ENCODE measurements around the gene RNF166.
A peak's percentile ranks its signal among the peaks of the same experiment; 100 is the strongest.

Gene RNF166, protein sequence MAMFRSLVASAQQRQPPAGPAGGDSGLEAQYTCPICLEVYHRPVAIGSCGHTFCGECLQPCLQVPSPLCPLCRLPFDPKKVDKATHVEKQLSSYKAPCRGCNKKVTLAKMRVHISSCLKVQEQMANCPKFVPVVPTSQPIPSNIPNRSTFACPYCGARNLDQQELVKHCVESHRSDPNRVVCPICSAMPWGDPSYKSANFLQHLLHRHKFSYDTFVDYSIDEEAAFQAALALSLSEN
- total RNA-seq = 262 to 266 reads per million in 2 donors

DNA sequence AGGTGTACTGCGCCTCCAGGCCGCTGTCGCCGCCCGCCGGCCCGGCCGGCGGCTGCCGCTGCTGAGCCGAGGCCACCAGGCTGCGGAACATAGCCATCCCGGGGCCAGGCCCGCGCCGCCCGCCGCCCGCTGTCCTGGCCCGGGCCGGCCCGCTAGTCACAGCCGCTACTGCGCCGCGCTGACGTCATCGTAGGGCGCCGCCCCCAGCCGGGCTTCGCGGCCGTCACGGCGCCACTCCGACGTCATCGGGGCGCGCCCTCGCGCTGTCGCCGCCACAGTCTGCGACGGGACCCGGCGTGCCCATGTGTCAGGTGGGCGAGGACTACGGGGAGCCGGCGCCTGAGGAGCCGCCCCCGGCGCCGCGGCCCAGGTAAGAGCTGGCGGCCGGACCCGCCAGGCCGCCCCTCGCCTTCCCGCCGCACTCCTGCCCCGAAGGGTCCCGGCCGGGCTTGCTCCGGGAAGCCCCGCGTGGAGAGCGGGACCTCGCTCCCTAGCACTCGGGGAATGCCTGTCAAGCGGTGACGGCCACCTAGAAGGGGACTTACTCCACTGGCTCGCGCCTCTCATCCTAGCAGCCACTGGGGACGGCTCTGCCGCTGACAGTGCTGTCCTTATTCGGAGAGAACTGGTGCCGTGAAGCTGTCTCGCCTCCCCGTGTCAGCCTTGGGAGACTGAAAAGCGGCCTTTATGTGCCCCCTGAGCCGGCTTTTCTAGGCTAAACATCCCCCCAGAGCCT is at the start of gene RNF166, which contains the start of gene CTU2:
TSS of gene RNF166 (minus strand) at position 180 of the 736 bp plus-strand sequence. CDS start at position 97, 83 bp downstream.
TSS of gene CTU2 (plus strand) at position 275 of the 736 bp plus-strand sequence. CDS start at position 303, 28 bp downstream.
- peak; percentile 93 for DNase-seq

DNA sequence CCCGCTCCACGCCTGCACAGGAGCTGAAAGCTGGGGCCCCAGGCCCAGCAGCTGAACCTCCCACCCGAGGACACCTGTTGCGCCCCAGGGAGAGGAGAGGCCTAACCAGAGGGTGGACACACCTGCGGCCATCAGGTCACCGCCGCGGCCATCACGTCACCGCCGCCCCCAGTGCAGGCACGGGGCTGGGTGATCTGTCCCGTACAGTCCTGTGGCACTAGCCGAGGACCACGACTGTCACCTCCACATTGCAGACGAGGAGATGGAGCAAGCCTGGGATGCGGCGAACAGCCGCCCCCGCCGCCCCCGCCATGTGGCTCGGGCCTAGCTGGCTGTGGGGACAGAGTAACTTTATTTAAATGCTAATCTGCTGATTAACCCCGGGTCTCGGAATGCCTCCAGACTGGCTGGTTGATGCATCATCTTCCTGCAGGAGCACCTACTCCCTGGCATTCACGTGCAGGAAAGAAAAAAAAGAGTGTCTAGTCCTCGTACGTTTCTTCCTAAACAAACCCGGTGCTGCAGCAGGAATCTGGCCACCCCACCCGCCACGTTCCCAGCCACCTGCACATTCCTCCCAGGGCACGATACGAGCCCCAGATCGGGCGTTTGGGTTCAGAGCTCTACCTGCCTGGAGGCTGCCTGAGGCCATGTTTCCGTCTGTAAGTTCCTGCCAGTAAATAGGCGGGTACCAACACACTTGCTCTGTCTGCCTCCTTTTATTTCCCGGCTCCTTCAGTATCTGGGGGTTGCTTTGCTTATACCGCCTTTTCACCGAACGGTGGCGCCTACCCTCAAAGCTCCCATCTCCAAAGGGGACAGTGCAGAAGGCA is 48.9 kb upstream of the RNF166 start:
- DNase-seq = no peak

DNA sequence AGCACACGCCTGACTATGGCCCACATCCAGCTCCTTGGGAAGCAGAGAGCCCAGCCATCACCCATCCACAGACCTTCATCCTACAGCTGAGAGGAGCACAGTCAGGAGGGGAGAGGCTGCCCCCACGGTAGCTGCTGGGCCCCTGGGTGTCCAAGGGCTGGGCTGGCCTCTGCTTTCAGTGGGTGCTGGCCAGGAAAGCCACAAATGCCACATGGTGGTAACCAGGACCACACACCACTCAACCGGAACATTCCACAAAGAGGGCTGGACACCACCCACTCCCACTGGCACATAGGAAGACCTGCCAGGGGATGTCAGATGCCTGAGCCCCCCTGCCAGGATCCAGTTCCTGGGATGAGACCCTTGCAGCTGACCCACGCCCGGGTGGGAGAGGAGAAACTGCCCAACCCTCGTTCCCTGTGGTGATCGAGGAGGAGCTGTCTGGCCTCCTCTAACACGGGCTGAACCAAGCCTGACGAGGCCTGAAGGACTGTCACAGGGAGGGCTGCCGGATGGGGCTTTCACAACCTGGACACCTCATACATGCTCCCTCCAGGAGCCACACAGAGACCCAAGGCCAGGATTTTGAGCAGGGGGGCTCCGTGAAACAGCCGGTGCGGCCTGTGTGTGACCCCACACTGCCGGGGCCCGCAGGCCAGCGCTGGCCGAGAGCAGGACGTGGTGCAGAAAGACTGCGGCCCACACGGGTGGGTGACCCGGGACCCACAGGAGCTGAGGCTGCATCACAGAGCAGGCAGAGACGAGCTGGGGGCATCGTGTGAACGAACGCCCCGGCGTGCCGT is 48.1 kb upstream of the RNF166 start:
- DNase-seq = no peak

DNA sequence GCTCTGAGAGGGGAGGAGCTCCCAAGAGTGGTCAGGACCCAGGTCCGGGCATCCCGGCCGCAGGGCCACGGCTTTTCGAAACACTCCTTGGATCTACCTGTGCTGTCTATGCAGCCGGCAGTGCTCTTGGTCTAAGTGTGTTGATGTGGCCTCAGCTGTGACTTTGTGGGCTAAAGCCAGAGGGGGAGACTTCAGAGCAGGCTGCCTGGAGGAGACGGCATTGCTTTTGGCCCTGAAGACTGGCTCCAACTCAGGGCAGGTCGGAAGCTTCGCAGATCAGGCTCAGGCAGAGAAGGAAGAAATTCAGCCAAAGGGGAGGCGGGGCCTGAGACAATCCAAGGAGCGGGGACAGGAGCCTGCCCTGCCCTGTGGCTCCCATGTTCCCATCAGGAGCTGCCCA is 47.4 kb upstream of the RNF166 start:
- no peak for DNase-seq

DNA sequence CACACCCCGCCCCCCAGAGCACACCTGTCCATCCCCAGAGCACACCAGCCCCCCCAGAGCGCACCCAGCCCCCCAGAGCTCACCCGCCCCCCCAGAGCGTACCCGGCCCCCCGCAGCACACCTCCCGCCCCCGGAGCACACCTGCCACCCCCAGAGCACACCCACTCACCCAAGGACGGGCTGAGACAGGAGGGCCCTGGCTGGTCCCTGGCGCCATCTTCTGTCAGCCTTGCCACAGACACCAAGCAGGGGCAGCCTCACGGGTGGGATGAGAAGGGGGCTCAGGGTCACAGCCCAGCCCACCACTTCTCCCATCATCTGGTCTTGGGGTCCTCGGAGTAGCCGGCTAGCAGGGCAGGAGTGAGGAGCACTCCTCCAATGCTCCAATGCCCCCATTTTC is 47.0 kb upstream of the RNF166 start:
- DNase-seq = no peak

DNA sequence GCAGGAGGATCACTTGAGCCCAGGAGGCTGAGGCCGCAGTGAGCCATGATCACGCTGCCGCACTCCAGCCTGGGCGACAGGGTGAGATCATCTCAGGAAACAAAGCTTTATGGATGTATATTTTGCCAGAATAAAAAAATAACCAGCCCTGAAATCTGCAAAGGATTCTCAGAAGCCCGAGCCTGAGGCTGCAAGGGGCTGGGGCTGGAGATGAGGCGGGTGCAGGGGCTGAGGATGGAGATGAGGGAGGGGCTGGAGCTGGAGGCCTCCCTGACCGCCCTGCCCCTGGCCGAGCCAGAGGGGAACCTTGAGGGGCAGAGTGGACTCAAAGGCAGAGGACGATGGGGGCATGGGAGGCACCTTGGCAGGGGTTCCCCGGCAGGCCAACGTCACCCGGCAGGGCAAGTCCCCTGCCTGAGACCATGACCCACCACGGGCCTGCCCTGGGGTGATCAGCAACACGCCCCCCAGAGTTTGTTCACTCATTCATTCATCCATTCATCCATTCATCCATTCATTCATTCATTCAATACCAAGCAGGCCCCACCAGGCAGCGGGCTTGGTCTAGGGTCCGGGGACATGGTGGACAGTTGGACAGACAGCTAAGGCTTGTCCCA is 46.3 kb upstream of the RNF166 start:
- no peak for DNase-seq

DNA sequence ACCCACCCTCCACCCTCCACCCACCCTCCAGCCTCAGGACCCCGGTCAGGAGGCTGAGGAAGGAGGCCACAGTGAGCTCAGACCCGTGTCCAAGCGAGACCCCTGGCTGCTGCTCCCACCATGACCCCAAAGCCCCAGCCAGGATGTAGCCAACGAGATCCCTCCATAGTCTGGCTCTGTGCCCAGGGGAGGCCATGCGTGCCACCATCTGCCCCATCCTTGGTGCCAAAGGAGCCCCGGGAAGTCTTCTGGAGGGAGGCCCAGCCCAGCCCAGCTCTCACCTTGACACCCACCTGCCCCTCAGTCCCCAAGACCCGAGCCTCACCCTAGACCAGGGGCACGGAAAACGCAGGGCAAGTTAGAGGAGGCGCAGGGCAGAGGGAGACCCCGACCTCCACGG is 44.6 kb upstream of the RNF166 start:
- no peak for DNase-seq

DNA sequence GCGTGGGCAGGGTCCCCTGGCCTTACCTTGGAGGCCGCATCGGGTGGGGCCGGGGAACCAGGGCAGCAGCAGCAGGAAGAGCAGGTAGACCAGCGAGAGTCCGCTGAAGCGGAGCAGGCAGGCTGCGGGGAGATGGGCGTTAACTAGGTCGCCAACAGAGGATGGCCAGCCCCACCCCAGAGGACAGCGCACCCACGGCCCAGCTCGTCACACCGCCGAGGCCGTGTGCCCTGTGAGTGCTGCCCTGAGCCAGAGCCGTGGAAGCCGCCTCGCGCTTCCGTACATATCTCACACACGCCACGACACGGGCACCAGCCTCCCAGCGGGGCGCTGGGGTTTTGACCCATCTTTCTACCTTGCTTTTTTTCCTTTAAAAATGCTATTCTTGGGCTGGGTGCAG is 43.1 kb upstream of the RNF166 start:
- no peak for DNase-seq

DNA sequence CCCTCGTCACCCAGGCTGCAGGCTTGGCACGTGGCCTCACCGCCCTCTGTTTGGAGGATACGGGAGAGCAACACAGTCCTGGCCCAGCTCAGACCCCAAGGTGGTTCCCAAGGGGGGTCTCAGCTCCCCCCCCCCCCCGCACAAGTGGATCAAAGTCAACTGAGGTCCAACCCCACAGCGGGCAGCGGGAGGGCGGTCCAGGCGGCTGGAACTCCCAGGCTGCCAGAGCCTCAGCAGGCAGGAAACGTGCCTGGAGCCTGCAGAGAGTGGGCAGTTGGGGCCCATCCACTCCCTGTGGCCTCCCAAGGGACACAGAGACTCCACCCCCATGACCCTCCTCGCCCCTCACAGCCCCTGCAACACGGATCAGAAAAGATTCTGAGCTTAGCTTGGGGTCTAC is 42.2 kb upstream of the RNF166 start:
- DNase-seq = no peak

DNA sequence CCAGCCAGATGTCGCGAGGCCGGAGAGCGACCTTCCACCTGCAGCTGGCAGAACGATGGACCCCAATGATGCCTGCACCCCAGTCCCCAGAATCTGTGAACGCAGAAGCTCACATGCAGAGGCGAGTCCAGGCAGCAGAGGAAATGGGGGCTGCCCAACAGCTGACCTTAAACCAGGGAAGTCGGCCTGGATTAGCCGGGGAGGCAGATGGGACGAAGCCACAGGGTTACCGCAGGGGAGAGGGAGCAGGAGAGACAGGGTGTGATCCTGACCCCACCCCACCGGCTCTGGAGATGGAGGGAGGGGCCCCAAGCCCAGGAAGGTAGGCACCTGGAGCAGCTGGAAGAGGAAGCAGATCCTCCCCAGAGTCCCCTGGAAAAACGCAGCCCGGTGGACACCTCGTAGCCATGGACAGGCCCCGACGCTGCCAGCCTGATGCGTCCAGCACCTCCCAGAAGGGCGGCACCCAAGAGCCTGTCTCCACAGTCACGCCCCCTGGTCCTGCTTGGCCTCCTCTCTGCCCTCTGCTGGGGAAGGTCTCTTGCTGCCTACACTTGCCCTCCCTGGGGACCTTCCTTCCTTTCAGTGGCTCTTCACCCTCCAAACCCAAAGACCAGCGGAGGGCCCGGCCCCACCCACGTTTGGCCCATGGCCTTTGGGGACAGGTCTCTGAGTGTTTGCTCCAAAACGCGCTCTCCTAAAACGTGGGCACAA is 41.5 kb upstream of the RNF166 start:
- DNase-seq = no peak

DNA sequence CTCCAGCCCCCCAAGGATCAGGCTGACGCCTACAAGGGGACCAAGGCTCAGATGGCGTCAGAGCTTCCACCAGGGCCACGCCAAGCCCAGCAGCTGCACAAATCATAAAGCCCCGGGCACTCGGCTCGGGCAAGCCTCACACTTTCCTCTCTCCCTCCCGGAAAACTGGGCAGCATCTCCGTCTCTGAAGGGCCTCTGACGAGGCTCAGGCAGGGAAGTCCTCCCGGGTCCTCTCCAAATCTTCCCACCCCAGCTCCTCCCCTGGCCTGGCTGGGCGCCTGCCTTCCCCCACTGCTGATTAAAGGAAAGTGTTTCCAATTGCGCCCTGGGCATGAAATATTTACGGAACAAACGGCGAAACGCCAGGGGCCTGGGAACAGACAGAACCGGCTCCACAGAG is 40.3 kb upstream of the RNF166 start:
- DNase-seq = no peak

DNA sequence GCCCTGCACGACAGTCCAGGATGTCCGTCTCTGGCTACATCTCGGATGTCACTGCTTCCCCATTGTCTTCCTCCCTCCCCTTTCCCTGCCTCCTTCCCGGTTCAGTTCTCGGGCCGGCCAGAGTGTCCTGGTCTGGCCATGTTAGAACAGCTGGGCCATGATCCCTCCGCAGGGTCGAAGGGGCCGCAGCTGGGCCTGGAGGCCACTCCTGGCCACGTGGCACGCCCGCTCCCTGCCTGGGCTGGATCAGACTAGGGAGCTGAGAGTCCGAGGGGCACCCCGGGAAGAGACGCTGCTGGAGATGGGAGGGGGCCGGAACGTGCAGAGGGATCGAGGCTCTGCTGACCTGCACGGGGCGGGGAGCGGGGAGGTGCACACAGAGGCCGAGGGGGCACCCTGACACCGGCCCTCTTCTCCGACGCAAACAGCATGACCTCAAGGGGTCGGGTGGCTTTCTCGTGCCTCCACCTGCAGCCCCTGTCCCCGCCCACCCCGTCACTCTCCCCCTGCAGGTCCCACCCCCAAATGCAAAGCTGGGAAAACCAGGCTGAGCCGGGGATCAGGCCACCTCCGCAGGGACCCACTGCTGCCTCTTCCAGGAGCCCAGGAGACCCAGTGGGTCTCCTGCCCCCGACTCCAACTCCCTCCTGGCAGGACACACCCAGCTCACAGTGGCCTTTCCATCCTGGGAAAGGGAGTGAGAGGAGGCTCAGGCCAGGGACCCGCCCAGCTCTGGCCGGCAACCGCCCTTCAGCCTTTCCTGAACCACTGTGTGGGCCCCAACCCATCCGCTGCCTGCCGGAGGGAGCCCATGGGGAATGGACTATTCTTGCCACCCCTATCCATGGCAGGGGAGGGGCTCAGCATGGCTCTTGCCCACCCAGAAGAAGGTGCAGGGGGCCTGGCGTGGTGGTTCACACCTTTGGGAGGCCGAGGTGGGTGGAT is 38.6 kb upstream of the RNF166 start:
- DNase-seq = no peak

DNA sequence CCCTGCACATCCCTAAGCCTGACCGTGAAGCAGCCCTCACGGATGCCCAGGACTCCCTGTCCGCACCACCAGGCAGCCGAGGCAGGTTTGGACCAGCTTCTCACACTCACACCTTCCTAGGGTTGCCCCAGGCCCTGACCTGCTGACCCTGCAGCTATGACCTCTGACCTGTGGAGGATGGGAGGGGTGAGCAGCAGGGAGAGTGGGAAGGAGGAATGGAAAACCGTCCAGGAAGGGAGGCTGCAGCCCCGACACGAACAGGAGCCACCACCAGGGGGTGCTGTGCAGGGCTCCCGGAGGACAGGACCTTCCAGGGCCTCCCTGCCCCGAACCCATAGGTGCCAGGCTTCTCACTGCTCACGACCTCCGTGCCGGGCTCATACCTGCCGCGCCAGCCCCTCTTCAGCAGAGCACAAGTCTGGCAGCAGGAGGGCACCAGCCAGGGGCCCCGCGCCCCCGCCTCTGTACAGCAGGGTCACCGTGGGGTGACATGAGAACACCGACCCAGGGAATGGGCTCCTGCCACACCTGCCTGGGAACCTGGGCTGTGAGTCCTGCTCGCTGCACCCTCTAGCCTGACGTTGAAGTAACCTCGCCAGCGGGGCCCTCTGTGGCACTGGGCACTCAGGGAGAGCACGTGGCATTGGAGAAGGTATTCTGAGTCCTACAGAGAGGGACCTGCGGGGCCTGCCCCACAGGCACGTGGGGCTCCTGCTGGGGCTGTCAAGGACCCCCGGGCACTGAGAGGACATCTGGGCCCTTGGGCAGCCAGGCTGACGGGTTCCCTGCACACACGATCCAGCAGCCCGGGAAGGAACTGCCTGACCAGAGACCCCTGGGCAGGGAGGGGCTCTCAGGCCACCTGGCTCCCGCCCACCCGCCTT is 37.7 kb upstream of the RNF166 start:
- peak; percentile 33 for DNase-seq

DNA sequence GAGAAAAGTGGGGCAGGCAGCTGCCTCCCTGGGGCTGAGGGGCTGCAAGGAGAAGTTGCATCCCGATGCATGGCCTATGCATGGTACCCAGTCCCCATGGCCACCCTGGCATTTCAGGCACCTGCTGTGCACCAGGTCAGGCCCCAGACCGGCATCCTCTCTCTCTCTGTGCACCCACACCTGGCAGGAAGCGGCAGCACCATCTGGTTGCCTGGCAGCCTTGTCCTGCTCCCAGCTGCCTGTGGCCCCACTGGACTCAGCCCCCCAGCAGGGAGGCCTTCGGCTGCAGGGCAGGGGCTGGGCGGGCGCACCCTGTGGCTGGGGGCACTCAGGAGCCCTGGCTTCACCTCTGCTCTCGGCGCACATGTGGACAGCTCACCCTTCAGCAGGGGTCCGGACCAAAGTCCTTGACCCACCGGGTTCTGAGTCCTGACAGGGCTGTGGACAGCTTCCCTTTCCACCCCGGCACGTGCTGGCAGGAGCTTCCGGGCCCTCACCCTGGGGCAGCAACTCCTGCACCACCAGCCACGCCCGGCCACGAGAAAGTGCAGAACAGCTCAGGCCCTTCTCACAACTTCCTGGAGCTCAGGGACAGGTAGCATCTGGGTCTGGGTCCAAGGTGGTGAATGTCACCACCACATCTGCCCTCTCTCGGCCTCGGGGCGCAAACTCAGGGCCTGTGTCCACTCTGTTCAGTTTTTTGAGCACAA is 36.8 kb upstream of the RNF166 start:
- DNase-seq = no peak

DNA sequence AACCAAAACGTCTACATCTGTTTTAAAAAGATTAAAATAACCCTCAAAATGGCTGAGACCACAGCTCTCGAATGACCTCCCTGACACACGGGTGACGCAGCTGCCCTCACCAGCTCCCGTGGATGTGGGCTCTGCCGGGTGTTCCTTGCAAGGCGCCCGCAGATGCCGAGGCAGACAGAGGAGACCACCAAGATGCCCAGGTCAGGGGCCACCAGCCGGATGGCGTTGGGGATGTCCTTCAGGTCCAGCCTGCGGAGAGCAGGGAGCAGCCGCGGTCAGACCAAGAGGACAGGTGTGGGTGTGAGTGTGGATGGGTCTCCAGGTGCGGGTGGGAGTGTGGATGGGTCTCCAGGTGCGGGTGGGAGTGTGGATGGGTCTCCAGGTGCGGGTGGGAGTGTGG is 35.2 kb upstream of the RNF166 start:
- DNase-seq = no peak

DNA sequence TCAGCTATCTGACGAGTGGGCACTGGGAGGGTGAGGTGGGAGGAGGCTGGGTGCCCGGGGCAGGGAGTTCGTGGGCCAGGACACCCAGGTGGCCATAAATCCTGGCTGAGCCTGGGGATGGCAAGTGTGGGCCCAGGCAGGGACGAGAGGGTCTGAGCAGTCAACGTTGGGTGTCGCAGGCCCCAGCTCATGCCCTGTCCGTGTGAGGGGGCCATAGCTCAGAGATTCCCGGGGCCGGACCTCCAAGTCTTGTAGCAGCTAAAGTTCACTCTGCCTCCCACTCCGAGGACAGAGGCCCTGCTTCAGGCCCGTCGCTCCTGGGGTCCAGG is 34.5 kb upstream of the RNF166 start:
- DNase-seq = no peak

DNA sequence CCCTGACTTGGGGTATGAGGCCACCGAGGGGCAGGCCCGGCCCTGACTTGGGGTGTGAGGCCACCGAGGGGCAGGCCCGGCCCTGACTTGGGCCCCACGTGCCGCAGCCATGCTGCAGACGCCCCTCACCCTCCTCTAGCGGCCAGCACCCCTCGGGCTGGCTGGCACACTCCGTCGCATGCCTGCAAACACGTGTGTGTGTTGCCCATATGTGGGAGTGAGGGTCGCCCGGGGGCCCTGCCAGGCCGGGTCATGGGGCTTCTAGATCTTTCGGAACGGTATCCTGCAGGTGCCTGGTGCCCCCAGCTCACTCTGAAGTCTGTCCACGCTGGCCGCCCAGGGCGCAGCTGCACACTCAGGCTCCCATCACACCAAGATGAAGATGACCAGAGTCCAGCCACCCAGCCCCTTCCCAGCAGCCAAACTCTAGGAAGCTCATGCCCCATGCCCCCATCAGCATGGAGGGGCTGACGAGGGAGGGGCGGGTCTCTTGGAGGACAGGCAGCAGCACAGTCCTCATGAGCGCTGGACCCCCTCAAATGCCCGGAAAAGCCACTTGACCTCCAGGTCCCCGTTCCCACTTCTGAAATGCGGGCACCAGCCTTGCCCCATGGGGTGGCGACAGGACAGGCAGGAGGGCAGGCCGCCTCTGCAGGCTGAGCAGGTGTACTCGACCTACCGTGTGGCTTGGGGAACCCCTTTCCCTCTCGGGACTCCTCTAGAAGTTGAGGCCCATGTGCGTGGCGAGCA is 33.9 kb upstream of the RNF166 start:
- no peak for DNase-seq

All from activated gamma-delta T cell (primary cell).